RPMI8226 (cell line): ENCODE data around the gene GPD2.
A peak's percentile ranks its signal among the peaks of the same experiment; 100 is the strongest.
"Not testable (repeated sequence)": the region's sequence is repeated elsewhere in the genome, so short reads cannot be mapped to it uniquely, and the experiment has no call there.

ENCODE experiments used
- DNase-seq: peaks from one replicate; pipeline ENCODE4 v3.0.0-alpha.2; 2015

GPD2 gene

DNA sequence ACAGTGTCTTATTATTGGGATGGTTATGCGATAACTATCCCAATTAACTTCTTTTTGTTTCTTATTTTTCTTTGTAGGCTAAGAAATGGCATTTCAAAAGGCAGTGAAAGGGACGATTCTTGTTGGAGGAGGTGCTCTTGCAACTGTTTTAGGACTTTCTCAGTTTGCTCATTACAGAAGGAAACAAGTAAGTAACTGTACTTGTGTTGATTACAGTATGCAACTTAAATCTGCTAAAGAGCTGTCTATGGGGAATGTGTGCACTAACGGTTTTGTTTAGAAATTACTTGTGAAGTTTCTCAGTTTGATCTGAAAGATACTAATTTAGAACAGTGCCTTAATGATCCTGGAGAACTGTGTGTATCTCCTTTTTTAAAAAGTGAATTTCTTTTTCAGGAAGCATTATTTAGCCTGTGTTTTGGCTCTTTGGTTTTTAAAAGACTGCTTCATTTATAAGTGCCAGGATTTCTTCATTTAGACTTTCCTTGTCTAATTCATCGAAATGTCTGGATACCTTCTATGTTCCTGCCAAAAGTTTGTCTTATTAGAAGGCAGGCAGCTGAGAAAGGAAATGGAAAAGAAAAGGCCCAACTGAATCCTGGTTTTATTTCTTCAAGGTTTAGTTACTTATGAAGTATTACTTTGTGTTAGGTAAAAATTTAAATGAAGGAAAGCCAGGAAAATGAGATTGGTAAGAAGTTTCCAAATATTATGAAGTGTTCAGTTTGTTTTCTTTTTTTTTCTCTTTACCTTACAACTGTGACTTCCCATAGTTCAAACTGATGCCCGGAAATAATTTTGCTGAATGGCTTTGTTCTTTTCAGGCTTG is 40.1 kb downstream of the GPD2 start:
- DNase-seq = no peak

- peak; percentile 25 for DNase-seq
Observed at GRCh38 chr2:156476850-156477206, 40.6 kb downstream of the GPD2 start.

DNA sequence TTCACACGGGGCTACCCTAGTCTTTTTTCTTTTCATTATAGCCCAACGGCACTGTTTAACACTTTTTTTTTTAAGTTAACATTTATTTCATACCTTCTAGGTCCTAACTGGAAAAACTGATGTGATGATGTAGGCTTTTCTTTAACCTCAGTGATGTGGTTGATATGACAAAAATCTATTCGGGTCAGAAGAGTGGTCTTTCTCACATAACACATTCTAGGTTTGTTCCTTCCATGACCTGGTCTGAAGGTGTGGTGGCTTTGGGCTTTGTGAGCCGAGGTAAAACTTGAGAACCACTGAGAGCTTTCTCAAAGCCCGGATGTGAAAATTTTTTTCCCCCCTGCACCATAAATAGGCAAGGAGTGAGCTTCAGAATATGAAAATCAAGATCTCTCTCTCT is 44.2 kb downstream of the GPD2 start:
- no peak for DNase-seq

- no peak for DNase-seq
Observed at GRCh38 chr2:156481312-156481711, 45.1 kb downstream of the GPD2 start.

- DNase-seq = no peak
Observed at GRCh38 chr2:156483741-156484173, 47.6 kb downstream of the GPD2 start.

DNA sequence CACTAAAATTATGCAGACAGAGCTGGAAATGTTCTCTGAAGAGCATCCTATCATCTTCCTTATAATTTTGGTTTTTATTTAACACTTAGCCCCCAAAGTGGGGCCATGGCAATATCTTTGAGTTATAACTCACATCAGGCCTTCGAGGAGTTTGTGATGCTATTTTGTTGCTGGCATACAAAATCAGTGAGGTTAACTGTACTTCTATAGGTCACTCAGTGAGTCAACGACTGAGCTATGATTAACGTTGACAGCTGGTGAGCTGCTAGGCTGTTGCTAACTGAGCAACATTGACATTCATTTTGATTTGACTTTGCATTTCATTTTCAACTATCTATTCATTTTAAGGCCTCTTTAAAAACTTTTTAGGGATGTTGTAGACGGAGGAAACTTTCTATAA is 50.0 kb downstream of the GPD2 start:
- no peak for DNase-seq

- DNase-seq = no peak
Observed at GRCh38 chr2:156486614-156487013, 50.4 kb downstream of the GPD2 start.

DNA sequence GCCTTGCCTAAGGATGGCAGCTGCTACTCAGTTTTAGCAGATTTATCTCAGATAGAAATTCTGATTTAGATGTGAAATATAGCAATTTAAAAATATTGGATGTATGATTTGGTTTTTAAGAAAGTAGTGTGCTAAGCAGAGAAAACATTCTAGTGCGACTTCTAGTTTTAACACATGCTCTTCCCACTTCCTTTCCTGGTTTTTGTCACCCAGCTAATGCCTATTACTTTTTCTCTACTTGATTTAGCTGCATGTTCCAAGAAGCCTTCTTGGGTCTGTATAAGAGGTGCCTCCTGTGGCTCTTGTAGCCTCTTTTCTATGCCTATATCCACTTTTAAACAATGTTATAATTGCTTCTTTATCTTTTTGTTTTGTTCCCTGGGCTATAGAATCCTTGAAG is 53.0 kb downstream of the GPD2 start:
- DNase-seq = no peak

GRCh38 chr2:156489750-156490465 is 53.7 kb downstream of the GPD2 start:
- no peak for DNase-seq

- no peak for DNase-seq
Observed at GRCh38 chr2:156490466-156490840, 54.3 kb downstream of the GPD2 start.

DNA sequence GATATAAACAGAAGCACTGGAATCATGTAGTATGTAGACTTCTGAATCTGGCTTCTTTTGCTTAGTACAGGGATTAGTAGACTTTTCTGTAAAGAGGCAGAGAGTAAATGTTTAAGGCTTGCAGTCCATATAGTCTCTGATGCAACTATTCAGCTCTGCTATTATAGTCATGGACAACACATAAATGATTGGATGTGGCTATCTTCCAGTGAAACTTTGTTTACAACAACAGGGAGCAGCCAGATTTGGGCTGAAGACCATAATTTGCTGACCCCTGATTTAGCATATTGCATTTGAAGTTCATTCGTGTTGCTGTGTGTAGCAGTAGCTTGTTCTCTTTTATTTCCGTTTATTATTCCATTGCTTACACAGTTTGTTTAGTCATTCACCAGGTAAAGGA is 55.0 kb downstream of the GPD2 start:
- DNase-seq = no peak

GRCh38 chr2:156492979-156493378 is 56.8 kb downstream of the GPD2 start:
- no peak for DNase-seq

DNA sequence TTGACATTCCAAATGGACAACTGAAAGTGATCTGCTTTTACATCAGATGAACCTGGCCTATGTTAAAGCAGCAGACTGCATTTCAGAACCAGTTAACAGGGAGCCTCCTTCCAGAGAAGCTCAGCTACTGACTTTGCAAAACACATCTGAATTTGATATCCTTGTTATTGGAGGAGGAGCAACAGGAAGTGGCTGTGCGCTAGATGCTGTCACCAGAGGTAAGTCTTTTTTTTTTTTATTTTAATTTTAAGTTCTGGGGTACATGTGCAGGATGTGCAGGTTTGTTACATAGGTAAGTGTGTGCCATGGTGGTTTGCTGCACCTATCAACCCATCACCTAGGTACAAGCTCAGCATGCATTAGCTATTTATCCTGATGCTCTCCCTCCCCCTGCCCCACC is 59.8 kb downstream of the GPD2 start:
- not testable (repeated sequence) for DNase-seq

GRCh38 chr2:156505696-156506095 is 69.5 kb downstream of the GPD2 start:
- DNase-seq = no peak

- DNase-seq = no peak
Observed at GRCh38 chr2:156511122-156511521, 74.9 kb downstream of the GPD2 start.

DNA sequence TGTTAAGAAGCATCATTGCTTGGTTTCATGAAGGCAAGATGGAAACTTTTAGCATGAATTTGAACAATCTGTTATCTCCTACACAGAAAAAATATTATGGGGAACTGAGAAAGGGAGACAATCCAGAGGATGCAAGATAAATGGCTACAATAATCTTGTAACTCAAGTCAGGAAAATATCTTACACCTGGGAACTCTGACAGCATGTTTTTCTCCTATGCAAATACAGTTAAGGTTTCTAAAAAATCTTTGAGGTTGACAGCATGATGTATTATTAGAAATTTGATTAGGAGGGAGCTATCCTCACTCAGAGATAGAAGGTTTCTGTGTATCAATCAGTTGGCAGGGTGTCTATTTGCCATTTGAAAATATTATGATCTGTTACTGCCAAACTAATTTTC is 75.6 kb downstream of the GPD2 start:
- no peak for DNase-seq

- no peak for DNase-seq
Observed at GRCh38 chr2:156512451-156512850, 76.3 kb downstream of the GPD2 start.

DNA sequence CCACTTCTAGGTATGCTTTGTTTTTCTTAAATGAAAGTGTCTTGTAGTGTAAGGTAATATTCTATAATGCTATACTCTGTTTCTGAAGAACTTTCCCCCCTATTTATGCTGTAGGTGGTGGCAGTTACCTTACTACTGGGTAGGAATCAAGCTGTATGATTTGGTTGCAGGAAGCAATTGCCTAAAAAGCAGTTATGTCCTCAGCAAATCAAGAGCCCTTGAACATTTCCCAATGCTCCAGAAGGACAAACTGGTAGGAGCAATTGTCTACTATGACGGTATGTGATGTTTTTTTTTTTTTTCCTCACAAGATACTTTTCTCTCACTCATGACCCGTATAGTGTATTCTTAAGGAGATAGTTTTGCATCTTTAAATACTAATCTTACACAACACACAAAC is 77.0 kb downstream of the GPD2 start:
- DNase-seq = no peak

DNA sequence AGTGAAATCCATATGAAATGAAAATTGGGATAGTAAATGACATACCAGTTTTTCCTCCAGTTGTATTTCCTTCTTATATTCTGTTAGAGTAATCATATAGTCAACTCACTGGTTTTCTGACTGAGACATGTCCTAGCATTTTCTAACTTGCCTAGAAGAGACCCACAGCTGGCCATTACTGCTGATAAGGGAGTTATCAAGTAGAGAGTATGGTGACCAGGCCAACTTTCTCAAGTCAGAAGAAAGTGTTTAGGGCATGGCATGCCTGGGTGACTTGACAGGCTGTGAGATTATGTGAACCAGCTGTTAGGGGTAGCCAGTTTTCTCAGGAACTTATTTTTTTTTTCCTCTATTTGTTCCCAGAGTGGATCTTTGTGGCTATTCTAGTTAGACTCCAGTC is 81.2 kb downstream of the GPD2 start:
- DNase-seq = no peak

- no peak for DNase-seq
Observed at GRCh38 chr2:156518138-156518537, 82.0 kb downstream of the GPD2 start.

GRCh38 chr2:156522864-156523440 is 86.8 kb downstream of the GPD2 start:
- no peak for DNase-seq

DNA sequence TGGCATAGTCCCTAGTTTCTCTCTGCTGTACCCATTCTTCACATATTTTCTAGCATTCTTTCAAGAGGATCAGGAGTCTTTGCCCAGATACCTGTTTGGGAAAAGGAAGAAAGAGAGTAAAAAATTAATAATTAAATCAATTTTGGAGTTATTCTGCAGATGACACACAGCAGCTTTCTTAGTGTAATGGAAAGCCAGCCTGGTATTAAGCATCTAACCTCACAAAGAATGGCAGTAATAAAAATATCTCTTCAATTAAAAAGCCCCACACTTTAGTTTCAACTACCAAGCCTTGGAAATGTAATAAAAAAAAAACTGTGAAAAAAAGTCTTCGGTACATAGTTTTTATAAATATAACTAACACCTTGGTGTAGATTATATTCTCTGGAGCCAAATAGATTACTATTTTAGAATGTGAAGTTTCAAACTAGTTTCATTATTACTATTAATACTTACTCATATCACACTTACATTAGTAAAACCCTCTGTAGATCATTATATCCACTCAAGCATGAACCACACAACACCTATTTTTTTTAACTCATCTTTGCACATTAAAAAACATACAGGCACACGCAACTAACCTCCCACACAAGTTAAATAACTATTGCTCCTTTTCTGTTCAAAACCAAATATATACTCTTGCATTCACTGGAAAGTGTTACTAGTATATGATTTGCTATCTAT is 90.9 kb downstream of the GPD2 start:
- DNase-seq = no peak

- DNase-seq = not testable (repeated sequence)
Observed at GRCh38 chr2:156528583-156528982, 92.4 kb downstream of the GPD2 start.

- no peak for DNase-seq
Observed at GRCh38 chr2:156532989-156533388, 96.8 kb downstream of the GPD2 start.
